BJ (cell line): Measurements from ENCODE around the gene COL9A2. TPM values are rescaled to one million over a fixed set of nuclear protein-coding genes. Genes with fewer than 3 reads are reported as not detected.

Experiments
- CTCF ChIA-PET: fragments of 350-600 bp; formaldehyde crosslinking; extraction: SDS; loops from one replicate; lab custom pipeline; 2021; ENCODE audit warnings: antibody characterized with exemption, inconsistent platforms; lab: Yijun Ruan, JAX
- POLR2A ChIA-PET: fragments of 300-600 bp; sonication (Branson Sonifier 250); formaldehyde crosslinking; extraction: SDS; loops from one replicate; lab custom pipeline; 2021; ENCODE audit warnings: antibody characterized with exemption; lab: Charles Lee
- DNase-seq: peaks from one replicate; pipeline ENCODE4 v3.0.0-alpha.2; 2011; ENCODE audit warnings: low read depth
- H3K27me3 ChIP-seq: 2 replicates; pipeline ENCODE4 v1.6.0; 2011; ENCODE audit warnings: low read length; ENCODE audit not compliant: control insufficient read depth, insufficient read depth
- H3K36me3 ChIP-seq: 2 replicates; pipeline ENCODE4 v1.5.1; 2011; ENCODE audit warnings: low read length; ENCODE audit not compliant: control insufficient read depth, insufficient read depth
- H3K4me3 ChIP-seq: 2 replicates; pipeline ENCODE4 v1.5.1; 2011; ENCODE audit warnings: low read depth, mild to moderate bottlenecking, control low read depth, low read length
- polyA plus RNA-seq: library from polyadenylated mRNA; depleted of rRNA; stranded (reverse); fragments of >200 nt; gene quantifications from 2 replicates; pipeline ENCODE4 v1.2.3, GENCODE V29; 2011
- TF ChIP-seq, protein P1 (sequence below): IDR thresholded peaks from 2 replicates; pipeline ENCODE4 v1.5.1; 2011; ENCODE audit warnings: low read depth, mild to moderate bottlenecking, control low read depth, inconsistent platforms, low read length, moderate library complexity; ENCODE audit not compliant: insufficient read depth

Gene COL9A2
- polyA plus RNA-seq, 1 experiment = 0.07 TPM

DNA sequence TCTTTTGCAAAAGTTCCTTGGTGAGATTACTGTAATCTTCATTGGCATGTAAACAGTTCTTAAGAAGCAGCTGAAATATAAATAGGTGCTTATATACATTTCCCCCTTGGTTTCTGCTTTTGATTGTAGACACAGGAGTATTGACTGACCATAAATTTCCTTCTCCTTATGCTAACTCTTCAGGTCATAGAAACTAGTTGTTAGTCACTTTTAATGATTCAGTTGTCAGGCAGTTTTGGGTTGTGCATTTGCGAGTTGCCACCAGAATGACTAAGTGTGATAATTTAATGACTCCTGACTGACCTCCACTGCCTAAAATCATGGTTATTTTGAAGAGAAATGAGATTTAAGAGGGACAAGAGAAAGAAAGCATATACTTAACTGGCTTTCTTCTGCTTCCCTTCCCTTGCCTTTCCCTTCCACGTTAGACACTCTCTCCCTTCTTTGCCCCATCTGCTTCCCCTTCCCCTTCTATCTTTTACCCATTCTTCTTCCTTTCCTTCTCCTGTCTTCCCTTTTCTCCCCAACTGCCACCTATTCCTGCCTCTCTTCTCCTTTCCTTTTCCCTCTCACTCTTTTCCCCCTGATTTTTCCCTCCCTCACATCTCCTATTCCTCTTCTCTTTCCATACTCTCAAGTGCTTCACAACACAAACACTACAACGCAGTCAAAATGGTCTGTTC is 46.8 kb downstream of the COL9A2 start:
- Histone ChIP-seq H3K36me3 (peaks cover 10% of the 10 kb centered on the region), H3K27me3 (no peaks in the 10 kb centered on the region), H3K4me3 (no peak overlapping the region)
- no peak for DNase-seq
- ChIA-PET CTCF (interaction anchor here (1.2 kb wide), 1 partner anchor 68 kb away, joined by 6 read pairs; no protein-coding TSS in a partner anchor), POLR2A (no interaction called here)
- TF ChIP-seq, protein P1, sequence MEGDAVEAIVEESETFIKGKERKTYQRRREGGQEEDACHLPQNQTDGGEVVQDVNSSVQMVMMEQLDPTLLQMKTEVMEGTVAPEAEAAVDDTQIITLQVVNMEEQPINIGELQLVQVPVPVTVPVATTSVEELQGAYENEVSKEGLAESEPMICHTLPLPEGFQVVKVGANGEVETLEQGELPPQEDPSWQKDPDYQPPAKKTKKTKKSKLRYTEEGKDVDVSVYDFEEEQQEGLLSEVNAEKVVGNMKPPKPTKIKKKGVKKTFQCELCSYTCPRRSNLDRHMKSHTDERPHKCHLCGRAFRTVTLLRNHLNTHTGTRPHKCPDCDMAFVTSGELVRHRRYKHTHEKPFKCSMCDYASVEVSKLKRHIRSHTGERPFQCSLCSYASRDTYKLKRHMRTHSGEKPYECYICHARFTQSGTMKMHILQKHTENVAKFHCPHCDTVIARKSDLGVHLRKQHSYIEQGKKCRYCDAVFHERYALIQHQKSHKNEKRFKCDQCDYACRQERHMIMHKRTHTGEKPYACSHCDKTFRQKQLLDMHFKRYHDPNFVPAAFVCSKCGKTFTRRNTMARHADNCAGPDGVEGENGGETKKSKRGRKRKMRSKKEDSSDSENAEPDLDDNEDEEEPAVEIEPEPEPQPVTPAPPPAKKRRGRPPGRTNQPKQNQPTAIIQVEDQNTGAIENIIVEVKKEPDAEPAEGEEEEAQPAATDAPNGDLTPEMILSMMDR = no peak

DNA sequence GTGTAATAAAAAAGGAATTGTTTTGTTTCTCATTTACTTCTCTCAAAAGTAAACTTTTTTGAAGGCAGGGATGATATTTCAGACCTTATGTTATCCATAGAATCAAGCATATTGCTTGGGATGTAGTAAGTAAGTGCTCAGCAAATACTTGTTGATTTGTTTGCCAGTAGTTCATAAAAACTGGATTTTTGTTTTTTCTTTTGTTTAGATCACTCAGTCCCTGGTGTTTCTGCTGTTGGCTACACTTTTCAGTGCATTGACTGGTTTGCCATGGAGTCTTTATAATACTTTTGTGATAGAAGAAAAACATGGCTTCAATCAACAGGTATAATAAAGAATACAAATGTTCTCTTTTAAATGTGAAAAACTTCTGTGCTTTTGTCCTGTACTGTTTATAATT is 48.9 kb downstream of the COL9A2 start:
- Histone ChIP-seq H3K27me3 (no peaks in the 10 kb centered on the region), H3K36me3 (peaks cover 8% of the 10 kb centered on the region), H3K4me3 (no peak overlapping the region)
- DNase-seq = no peak
- TF ChIP-seq, protein P1 = no peak
- ChIA-PET POLR2A (no interaction called here), CTCF (no interaction called here)

DNA sequence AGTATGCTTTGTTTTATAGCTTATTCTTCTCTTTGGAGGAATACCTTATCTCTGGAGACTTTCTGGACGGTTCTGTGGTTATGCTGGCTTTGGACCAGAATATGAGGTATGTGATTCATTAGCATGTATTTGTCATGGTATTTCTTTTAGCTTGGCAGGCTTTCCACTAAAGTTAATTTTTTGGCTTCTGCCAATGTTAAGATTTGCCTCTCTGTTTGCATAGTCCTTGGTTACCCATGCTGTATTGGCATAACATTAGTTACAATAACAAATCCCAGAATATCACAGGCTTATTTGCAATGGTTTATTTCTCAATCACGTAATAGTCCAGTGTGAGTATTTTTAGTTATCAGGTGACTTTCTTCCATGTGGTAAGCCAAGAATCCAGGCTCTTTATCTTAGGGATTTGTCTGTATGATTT is 49.3 kb downstream of the COL9A2 start:
- CTCF ChIA-PET = no interaction called here

DNA sequence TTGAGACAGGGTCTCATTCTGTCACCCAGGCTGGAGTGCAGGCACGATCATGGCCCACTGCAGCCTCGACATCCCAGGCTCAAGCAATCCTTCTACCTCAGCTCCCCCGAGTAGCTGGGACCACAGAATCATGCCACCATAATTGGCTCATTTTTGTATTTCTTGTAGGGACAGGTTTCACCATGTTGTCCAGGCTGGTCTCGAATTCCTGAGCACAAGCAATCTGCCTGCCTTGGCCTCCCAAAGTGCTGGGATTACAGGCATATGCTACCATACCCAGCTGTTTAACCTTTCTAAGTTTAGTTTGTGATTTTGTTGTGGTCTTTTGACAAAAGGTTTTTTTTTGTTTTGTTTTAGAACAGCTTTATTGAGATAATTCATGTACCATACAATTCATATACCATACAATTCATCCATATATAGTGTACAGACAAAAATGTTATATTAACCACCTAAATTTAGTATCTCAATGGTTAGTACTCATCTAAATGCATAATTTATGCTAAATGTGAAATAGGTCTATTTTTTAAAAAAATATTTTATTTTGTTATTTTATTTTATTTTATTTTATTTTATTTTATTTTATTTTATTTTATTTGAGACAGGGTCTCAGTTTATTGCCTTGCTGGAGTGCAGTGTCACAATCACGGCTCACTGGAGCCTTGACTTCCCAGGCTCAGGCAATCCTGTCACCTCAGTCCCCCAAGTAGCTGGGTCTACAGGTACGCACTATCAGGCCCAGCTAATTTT is 50.1 kb downstream of the COL9A2 start:
- TF ChIP-seq, protein P1 = no peak
- ChIA-PET CTCF (interaction anchor here (0.6 to 1.1 kb wide), 2 partner anchors 138 to 561 kb away, joined by 3 to 4 read pairs; no protein-coding TSS in a partner anchor), POLR2A (interaction anchor here (0.7 kb wide), 1 partner anchor 9 kb away, joined by 5 read pairs; no protein-coding TSS in a partner anchor)
- H3K36me3 ChIP-seq = peaks cover 9% of the 10 kb centered on the region
- no peak for DNase-seq
- no peak overlapping the region for H3K4me3 ChIP-seq
- H3K27me3 ChIP-seq = no peaks in the 10 kb centered on the region

More for the DNA sequence above, 49.3 kb downstream of the COL9A2 start:
- POLR2A ChIA-PET = no interaction called here
- TF ChIP-seq, protein P1 = no peak
- H3K27me3 ChIP-seq = no peaks in the 10 kb centered on the region
- H3K36me3 ChIP-seq = peaks cover 7% of the 10 kb centered on the region
- peak; percentile 70 for DNase-seq
- no peak overlapping the region for H3K4me3 ChIP-seq

DNA sequence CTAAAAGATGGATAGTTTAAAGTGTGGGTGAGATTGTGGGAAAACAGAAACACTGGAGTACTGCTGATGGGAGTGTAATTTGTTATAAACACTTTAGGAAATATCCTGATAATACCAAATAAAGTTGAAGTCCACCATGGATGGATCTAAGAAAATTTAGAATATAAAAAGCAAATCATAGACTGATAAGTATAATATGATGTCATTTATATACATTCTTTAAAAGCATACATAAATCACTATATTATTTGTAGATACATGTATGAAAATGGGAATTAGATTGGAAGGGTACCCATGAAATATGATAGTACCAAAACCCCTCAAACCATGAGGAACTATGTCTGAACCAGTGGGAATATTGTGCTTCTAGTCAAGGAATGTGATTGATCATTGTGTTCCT is 51.2 kb downstream of the COL9A2 start:
- POLR2A ChIA-PET = interaction anchor here (0.7 kb wide), 1 partner anchor 8 kb away, joined by 5 read pairs; no protein-coding TSS in a partner anchor
- DNase-seq = no peak
- TF ChIP-seq, protein P1 = no peak
- H3K4me3 ChIP-seq = no peak overlapping the region
- no peaks in the 10 kb centered on the region for H3K27me3 ChIP-seq
- peaks cover 12% of the 10 kb centered on the region for H3K36me3 ChIP-seq
- CTCF ChIA-PET = interaction anchor here (2.2 kb wide), 1 partner anchor 139 kb away, joined by 4 read pairs; no protein-coding TSS in a partner anchor
